Hematopoietic multipotent progenitor cell treated with erythropoietin and hydrocortisone succinate and interleukin-3 and kit ligand, for 17 days (in vitro differentiated cells): ENCODE measurements around the gene TMEM151B.
"Not testable (repeated sequence)": the region's sequence is repeated elsewhere in the genome, so short reads cannot be mapped to it uniquely, and the experiment has no call there.

Experiments used
- DNase-seq: peaks from one replicate; pipeline ENCODE4 v3.0.0-alpha.2; 2015; ENCODE audit warnings: low spot score

TMEM151B gene

DNA sequence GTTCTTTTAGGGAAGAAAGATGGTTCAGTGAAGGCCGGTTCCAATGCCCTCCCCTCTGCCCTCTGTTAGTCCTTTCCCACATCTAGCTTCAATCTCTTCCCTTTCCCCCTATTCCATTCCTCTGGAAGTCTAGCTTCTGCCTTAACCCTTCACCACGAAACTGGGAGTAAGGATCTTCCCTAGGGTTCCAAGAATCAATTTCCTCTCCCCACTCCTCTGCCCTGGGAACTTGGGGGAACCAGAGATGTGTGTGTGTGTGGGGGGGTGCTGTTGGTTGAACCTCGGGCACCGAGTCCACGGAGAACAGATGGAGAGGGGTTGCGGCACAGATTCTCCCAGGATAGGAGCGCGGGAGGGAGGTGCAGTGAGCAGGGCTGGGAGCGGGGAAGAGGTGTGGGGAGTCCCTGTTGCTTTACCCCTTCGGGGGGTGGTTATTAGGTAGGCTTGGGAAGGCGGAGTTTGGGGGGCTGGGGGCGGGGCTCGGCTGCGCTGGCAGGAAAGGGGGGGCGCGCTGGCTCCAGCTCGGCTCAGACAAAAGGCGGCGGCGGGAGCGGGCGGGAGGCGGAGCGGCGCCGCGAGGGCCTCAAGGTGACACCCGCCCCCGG is at the start of gene TMEM151B:
TSS of gene TMEM151B (plus strand) at position 530 of the 605 bp plus-strand sequence. CDS start 293 bp downstream, outside the sequence.
- no peak for DNase-seq

DNA sequence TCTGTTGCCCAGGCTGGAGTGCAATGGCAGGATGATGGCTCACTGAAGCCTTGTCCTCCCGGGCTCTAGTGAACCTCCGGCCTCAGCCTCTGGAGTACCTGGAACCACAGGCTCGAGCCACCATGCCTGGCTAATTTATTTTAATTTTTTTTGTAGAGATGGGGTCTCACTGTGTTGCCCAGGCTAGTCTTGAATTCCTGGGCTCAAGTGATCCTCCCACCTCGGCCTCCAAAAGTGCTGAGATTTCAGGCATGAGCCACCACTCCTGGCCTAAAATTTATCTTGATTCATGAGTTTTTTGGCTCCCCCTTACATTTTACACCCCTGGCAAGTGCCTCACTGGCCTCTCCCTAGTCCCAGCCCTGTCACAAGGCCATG is 49.3 kb upstream of the TMEM151B start:
- no peak for DNase-seq

DNA sequence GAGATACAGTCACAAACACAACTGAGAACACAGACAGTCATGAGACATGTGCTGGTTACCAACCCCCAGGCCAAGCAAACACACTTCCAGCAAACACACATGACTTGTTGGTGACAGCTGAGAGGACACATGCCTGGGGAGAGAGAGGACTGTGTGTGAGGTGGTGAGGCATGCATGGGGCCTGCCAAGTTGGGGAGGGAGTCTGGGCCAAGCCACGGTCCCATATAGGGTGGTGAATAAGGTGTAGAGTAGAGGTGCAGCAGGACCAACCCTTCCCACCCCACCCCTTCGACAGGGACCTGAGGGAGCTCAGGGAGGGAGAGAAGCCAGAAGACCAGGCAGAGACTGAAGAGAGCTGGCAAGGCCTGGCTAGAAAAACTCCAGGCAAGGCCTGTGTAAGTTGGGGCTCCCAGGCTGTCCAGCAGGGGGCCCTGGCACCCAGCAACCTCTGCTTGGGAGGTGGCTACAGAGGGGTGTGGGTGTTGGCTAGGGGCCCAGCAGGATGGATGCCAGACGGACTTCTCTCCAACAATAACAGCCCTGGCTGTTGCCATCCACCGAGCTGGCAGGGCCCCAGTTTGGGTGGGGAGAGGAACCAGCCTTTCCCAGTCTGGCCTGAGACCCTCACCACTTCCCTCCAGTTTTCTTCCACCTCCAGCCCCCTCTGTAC is 48.8 kb upstream of the TMEM151B start:
- peak; percentile 96 for DNase-seq

DNA sequence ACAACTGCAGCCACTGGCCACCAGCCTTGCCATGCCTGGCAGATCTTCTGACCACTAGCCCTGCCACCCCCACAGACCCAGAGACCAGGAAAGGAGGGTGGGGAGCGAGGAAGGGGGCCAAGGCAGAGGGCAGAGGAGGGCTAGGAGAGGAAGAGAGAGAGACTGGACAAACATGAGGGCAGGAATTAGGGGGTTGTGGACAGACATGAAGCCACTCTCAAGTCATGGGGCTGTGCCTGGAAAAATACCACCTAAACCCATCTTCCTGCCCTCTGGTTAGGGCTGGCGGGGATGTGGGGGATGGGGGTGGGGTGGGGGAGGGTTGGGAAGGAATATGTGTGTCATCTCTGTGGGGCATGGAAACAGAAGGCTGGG is 48.3 kb upstream of the TMEM151B start:
- no peak for DNase-seq

DNA sequence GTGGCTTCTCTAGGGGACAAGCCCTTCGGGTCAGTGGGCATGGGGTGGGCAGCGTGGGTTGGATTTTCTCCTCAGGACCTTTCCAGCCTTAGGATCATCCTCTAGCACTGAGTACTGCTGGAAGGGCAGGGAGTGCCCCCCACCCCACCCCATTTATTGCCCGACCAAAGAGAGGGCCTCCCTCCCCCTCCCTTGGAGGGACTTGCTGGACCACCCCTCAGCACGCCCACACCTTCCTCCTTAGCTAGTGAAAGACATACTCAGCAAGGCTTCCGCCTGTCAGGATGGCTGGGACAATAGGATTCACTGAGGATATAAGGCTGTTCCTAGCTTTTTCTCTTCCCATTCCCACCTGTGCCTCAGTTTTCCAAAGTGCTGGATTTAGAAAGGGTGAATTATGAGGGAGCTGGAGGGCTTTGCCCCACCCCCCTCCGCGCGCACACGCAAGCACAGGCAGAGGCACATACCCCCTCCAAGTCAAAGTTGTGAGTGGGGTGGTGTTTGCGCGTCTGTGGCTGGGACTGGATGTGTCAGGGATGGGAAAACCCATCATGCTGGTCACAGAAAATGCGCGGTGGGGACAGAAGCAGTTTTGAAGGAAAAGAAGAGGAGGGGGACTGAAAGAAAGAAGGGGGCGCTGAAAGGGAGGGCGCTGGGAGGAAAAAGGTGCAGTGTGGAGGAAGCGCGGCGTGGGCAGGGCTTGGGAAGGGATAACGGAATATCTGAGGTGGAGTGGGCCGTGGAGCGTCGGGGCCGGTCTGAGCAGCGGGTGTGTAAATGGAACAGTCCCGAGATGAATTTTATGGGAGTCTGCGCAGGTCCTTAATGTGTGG is 47.5 kb upstream of the TMEM151B start:
- peak; percentile 23 for DNase-seq

DNA sequence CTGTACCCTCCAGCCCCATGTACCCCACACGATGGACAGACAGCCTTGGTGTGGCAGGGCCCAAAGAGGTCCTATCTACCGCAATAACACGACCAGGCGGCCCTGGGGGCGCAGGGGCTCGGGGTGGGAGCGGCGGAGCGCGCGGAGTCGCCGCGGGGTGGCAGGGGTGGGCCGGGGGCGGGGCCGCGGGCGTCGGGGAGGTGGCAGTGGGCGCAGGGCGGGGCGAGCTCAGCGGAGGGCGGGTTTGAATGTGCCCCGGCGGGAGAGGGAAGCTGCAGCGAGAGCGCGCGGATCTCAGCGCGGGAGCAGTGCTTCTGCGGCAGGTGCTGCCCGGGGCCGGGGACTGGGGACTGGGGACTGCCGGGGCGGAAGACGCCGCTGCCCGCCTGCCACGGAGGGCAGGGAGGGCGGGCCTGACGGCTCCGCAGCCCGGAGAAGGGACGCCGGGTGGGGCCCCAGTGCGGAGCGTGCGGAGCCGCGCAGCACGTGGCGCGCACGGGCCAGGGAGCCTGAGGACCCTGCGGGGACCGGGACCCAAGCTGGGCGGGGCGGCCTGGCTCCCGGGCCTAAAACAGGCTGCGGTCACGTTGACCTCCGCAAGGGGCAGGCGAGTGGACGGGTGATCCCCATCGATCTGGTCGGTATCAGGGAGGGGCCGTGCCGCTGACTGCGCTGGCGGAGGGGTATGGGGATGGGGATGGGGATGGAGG is 46.8 kb upstream of the TMEM151B start, which contains the start of gene SLC29A1:
TSS of gene SLC29A1 (plus strand) at position 277 of the 710 bp plus-strand sequence. CDS start 3,719 bp downstream, outside the sequence.
- DNase-seq: peak; percentile 79

DNA sequence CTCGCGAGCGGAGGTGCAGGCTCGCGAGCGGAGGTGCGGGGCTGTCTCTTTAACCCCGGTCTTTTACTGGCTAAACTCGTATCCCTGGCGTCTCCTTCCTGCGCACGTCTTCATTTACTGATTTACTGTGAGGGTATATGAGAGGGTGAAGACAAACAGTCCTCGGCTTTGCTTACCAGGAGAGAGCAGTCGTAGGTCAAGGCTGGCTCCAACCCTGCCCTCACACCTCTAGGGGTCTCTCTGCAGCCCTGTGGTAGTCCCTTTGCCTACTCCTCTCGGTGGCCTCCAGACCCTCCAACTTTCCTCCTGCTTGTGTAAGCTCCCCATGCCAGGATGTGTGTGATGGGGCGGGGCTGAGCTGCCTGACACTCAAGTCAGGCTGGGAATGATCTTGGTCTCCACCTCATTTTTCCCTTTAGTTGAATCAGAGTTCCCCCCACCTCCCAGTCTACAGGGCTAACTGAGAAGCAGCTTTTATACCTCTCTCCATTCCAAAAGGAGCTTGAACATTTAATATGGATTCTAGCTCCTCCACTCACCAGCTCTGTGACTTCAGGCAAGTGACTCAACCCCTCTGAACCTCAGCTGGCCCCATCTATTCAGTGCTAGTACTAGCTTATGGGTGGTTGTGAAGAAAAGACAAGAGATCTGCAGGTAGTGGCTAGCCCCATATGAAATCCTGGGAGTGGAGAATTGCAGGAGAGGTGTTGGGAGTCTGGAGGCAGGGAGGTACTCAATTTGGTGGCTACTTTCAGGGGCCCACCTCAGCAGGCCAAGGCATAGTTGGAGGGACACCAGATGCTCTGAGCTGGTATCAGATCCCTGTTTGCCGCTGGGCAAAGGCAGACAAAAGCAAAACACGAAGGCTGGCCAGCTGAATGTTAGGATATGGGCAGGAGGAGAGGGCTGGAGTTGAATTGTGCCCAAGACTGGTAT is 46.0 kb upstream of the TMEM151B start:
- peak; percentile 60 for DNase-seq

DNA sequence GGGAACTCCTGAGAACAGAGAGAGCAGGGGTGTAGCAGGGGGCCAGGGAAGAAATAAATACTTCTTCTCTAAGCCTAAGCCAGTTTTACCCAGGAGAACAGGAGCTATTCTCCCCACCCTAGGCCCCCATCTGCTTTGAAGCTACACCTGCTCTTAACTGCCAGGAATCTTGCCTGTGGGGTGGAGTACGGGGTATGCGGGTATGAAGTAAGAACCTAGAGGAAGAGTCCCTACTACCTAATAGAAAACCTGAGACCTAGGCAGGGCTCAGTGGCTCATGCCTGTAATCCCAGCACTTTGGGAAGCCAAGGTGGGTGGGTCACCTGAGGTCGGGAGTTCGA is 45.3 kb upstream of the TMEM151B start:
- no peak for DNase-seq

DNA sequence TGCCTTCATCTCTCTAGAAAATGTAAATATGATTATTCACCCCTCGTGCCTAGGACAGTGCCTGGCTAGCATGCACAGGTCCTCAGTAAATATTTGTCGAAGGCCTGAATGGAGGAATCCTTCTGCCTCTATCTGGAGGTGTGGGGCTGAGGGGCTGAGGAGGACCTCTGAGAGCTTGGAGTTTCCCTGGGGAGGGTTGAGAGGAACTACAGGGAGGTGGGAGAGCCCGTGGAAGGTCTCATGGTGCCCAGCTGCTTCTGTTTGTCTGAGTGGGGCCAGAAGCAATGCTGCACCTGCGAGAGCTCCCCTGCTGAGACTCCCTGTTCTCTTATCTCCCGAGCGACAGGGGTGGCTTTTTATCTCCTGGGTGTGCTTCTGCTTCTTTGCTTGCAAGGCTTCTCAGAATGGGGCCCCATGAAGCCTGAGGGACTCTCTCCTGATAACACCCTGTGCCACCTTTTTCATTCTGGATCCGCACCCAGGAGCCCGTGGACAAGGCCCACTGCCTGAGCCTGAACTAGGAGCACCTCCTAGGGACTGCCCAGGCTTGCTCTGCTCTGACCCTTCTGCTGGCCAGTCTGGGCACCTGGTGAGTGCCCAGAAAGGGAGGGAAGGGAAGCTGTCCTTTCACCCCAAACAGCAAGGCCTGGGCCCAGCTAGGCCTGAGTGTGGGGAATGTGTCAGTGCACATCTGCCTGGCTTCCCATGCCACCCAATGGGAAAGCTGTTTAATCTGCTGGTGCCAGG is 44.5 kb upstream of the TMEM151B start:
- peak; percentile 74 for DNase-seq

DNA sequence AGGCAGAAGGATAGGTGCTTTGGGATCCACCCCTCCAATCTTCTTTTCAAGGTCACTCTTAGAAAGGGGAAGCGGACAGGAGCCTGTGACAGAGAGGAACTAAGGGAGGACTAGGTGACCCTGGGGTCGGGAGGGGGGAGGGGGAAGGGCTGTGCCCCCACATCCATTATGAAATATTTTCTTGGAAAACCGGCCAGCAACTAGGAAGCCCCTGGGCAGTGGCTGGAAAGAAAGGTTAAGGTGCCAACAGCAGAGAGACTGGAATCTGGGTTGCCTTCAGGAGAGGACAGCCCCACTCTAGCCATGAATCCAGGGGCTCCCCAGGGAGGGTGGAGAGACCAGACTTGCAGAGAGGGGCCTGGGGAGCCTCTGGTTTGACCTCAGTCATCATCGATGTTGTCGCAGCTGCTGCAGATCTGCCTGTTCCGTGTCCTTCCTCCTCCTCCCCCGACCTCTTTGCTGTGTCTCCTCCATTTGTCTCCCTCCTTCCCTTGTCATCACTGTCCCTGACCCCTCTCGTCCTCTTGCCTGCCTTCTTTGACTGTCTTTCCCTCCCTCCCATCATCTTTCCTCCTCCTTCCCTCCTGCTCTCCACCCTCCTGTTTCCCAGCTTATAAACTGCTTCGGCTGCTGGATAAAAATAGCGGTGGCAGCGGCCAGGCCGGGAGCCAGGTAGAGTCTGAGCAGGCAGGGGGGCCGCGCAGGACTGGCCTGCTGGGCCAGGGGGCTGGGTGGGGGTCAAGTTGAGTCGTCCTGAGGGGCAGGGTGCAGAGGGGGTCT is 43.7 kb upstream of the TMEM151B start:
- no peak for DNase-seq

DNA sequence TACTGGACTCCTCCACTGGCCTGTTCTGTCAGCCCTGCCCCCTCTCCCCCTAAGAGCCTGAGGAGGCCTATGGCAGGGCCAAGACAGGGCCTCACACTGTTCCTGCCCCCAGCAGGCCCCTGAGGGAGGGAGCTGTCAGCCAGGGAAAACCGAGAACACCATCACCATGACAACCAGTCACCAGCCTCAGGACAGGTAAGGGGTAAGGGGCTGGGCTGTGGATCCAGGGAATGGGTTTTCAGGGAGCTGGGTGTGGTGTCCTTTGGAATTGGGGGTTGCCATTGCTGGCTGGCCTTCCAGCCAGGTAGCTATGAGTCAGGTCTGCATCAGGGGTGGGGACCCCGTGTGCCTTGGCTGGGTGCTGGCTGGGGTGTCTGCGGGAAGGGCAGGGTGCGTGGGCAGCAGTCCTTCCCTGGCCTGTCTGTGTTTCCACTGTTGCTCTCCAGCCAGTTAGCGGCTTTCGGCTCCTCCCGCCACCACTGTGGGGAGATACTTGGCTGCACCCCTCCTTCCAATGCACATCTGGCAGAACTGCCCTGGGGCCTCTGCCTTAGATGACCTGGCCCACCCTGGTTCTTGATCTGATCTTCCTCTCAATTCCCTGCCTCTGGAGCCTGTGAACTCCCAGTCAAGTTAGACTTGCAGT is 43.0 kb upstream of the TMEM151B start:
- DNase-seq: peak; percentile 43

DNA sequence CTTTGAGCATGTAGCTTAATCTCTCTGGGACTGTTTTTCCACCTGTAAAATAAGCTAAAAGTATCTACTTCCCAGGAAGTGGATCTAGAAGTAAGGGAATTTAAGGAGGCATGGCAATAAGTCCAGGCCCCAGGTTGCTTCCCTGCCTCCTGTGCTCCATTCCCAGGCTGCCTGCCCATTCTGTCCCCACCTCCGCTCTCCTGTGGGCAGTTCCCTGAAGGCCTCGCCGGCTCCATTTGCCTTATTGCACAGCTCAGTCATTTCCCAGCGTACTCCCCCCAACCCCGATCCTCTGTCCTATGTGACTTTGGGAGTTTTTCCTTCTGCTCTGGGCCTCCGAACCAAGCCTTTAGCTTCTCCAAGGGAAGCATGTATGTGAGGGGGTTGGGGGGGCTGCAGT is 42.2 kb upstream of the TMEM151B start:
- DNase-seq: no peak

DNA sequence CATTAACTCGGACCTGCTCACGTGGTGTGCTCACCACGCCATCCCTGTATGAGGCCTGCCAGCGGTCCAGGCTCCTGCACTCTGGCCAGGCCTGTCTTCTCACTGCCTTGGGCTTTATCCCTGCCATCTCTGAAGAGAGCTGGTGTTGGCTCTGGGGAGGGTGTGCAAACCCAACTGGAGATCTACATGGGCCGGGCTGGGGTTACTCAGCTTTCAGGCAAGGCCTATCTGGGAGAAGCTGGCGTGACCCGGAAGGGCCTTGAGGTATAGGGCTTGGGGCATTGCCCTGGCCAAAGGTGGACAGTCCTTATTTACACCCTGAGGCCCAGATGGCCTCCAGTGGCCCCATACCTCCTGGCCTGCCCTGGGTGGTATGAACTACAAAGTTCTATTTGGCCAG is 41.8 kb upstream of the TMEM151B start:
- no peak for DNase-seq

DNA sequence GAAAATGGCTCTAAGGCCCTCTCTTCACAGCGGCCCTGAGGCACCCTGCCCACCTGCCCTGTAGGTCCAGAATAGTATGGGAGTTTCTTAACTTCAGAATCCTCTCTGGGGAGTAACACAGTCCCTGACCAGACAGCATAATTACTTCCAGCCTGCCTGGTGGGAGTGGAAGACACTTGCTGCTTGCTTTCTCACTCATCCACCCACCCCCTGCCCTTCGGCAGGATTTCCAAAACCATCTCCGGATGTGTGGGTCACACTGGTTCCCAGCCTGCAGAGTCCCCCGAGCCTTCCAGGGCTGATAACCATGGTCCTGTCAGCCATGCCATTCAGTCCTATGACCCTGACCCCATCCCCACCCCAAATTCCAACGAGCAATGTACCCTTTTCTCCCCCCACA is 41.4 kb upstream of the TMEM151B start:
- no peak for DNase-seq

DNA sequence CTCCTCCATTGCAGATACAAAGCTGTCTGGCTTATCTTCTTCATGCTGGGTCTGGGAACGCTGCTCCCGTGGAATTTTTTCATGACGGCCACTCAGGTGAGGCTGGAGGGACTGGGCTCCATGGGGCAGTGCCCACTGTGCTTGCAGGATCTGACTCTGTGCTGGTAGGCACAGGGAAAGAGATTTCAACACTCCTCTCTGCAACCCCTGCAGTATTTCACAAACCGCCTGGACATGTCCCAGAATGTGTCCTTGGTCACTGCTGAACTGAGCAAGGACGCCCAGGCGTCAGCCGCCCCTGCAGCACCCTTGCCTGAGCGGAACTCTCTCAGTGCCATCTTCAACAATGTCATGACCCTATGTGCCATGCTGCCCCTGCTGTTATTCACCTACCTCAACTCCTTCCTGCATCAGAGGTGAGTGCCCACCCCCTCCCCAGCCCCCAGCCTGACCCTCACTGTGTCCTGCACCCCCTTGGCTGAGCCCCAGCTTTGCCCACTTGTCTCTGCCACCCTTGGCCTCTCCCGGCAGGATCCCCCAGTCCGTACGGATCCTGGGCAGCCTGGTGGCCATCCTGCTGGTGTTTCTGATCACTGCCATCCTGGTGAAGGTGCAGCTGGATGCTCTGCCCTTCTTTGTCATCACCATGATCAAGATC is 40.7 kb upstream of the TMEM151B start:
- no peak for DNase-seq

DNA sequence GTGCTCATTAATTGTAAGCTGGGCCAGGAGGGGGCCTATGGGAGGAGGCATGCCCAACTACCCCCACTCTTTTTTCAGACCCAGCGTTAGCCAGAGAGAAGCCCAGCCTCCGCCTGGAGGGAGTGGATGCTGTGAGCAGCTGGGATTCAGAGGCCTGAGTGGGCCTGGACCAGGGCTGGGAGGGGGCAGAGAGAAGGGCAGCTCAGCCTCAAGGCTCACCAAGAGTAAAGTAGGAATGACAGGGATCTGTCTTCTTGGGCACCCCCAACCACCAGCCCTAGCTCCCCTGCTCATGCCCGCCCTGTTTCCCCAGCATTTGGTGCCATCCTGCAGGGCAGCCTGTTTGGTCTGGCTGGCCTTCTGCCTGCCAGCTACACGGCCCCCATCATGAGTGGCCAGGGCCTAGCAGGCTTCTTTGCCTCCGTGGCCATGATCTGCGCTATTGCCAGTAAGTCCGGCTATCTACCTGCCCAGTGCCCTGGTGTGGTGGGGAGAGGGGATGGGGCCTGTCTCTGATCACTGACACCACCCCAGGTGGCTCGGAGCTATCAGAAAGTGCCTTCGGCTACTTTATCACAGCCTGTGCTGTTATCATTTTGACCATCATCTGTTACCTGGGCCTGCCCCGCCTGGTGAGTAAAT is 40.1 kb upstream of the TMEM151B start:
- no peak for DNase-seq

DNA sequence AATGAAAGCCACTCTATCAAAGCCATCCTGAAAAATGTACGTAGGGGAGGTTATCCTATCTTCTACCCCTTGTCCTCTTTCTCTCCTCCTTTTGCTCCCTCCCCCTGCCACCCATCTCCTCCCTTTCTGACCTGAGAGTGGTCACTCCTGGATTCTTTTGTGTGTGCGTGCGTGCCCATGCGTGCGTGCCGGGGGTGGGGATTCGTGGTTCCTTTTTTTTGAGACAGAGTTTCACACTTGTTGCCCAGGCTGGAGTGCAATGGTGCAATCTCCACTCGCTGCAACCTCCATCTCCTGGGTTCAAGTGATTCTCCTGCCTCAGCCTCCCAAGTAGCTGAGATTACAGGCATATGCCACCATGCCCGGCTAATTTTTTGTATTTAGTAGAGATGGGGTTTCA is 38.8 kb upstream of the TMEM151B start:
- not testable (repeated sequence) for DNase-seq
